Measurements from ENCODE around the gene EEIG2.

DNA sequence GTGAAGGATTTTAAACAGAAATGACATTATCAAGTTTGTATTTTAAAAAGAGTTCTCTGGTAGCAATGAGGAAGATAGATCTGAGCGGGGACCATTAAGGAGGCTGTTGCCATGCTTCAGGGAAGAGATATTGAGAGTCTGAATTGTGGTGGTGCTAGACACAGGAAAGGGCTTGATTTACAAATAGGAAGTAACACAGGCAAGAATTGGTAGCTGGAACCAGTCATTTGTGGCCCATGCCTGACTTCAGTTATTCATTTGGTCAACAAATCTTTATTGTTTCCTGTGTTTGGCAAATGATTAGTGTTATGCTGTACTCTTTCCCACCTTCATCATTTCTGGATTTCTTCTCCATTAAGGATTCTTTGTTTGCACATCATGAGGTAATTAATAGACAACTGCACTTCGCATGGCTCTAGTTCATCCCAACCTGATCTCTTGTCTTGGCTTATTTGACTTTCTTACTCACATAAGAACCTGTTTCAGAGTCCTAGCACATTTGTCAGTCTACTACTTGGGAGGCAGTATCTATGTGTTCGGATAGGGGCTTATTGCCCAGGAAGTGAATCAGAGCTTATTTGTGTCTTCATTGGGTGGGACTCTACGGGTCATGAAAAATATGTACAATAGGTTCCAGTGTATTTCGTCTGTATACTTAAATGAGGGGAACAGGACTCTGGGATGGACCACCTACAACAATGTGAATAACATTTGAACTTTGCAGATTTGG is 32.3 kb downstream of the EEIG2 start:
- TF ChIP-seq, protein P1, sequence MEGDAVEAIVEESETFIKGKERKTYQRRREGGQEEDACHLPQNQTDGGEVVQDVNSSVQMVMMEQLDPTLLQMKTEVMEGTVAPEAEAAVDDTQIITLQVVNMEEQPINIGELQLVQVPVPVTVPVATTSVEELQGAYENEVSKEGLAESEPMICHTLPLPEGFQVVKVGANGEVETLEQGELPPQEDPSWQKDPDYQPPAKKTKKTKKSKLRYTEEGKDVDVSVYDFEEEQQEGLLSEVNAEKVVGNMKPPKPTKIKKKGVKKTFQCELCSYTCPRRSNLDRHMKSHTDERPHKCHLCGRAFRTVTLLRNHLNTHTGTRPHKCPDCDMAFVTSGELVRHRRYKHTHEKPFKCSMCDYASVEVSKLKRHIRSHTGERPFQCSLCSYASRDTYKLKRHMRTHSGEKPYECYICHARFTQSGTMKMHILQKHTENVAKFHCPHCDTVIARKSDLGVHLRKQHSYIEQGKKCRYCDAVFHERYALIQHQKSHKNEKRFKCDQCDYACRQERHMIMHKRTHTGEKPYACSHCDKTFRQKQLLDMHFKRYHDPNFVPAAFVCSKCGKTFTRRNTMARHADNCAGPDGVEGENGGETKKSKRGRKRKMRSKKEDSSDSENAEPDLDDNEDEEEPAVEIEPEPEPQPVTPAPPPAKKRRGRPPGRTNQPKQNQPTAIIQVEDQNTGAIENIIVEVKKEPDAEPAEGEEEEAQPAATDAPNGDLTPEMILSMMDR (IDR thresholded peaks at IDR 0.05; ENCODE audit: borderline replicate concordance, extremely low read depth, low read length, poor library complexity, severe bottlenecking) = no peak
- TF ChIP-seq EZH2 (IDR thresholded peaks at IDR 0.05; ENCODE audit: borderline replicate concordance, low read depth, low read length, severe bottlenecking) = no peak

Data from DND-41 (cell line).